Measurements from ENCODE around the gene CACNA1E.

CACNA1E gene

DNA sequence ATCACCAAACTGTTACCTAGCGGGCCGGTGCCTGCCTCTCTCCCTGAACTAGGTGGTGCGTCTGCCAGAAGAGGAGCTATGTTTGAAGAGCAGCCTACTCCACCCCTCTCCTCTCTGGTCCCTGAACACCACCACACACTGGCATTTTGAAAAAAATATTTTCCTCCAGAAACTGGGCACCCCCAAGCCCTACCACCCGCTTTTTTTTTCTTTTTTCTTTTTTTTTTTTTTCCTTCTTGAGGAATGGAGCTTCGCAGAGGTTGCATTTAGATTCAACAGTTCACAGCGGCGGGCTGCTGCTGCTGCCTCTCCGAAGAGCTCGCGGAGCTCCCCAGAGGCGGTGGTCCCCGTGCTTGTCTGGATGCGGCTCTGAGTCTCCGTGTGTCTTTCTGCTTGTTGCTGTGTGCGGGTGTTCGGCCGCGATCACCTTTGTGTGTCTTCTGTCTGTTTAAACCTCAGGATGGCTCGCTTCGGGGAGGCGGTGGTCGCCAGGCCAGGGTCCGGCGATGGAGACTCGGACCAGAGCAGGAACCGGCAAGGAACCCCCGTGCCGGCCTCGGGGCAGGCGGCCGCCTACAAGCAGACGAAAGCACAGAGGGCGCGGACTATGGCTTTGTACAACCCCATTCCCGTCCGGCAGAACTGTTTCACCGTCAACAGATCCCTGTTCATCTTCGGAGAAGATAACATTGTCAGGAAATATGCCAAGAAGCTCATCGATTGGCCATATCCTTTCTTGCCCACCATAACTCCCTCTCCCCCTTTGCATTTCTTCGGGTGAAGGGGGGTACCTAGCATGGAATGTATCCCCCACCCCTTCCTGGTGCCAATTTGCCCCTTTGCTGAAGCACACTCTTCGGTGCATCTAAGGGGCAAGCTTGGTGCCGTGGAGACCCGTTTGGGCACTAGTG, at the start of gene CACNA1E:
TSS of gene CACNA1E (plus strand) at position 233 of the 911 bp plus-strand sequence. CDS start at position 461, 228 bp downstream.
- no peak within 1 kb of the TSS for H3K4me3 ChIP-seq (ENCODE audit: low read depth, low read length)
- DNase-seq (ENCODE audit: low read depth): no peak

DNA sequence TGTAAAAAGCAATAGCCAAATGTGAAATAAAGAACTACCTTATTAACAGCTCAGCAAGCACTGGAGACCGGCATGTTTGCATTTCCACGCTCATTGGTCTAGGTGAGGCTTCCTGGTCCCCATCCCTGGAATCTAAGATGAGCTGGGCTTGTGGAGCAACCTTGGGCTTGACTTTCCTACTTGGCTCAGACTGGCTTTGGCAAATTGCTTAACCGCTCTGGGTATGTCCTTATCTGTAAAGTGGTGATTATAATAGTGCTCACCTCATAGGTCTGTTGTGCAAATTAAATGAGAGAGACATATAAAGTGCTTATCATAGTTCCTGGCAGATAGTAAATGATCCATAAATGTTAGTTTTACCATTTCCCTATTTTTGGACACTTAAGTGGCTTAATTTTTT, 49.4 kb upstream of the CACNA1E start:
- H3K4me3 ChIP-seq (ENCODE audit: low read depth, low read length): no peak overlapping the region
- TF ChIP-seq MYC (IDR thresholded peaks at IDR 0.05; ENCODE audit: low read depth, low read length): no peak
- TF ChIP-seq MAX (IDR thresholded peaks at IDR 0.05; ENCODE audit: low read depth, low read length): no peak
- no peak for TF ChIP-seq CTCF (IDR thresholded peaks at IDR 0.05; ENCODE audit: low read depth, low read length)
- TF ChIP-seq POLR2A (IDR thresholded peaks at IDR 0.05; ENCODE audit: extremely low read depth, insufficient read length): no peak
- DNase-seq (ENCODE audit: low read depth): no peak

More for the DNA sequence above, at the start of gene CACNA1E:
- TF ChIP-seq MAX (IDR thresholded peaks at IDR 0.05; ENCODE audit: low read depth, low read length) (no peak), CTCF (IDR thresholded peaks at IDR 0.05; ENCODE audit: low read depth, low read length) (no peak), POLR2A (IDR thresholded peaks at IDR 0.05; ENCODE audit: extremely low read depth, insufficient read length) (no peak), MYC (IDR thresholded peaks at IDR 0.05; ENCODE audit: low read depth, low read length) (no peak)

- no peak for TF ChIP-seq MYC (IDR thresholded peaks at IDR 0.05; ENCODE audit: low read depth, low read length)
- no peak for TF ChIP-seq POLR2A (IDR thresholded peaks at IDR 0.05; ENCODE audit: extremely low read depth, insufficient read length)
- TF ChIP-seq MAX (IDR thresholded peaks at IDR 0.05; ENCODE audit: low read depth, low read length): no peak
- TF ChIP-seq CTCF (IDR thresholded peaks at IDR 0.05; ENCODE audit: low read depth, low read length): no peak
- DNase-seq (ENCODE audit: low read depth): no peak
Observed at GRCh38 chr1:181438013-181438412, 45.3 kb upstream of the CACNA1E start.

GRCh38 chr1:181440510-181440909, 42.8 kb upstream of the CACNA1E start:
- TF ChIP-seq POLR2A (IDR thresholded peaks at IDR 0.05; ENCODE audit: extremely low read depth, insufficient read length) (no peak), CTCF (IDR thresholded peaks at IDR 0.05; ENCODE audit: low read depth, low read length) (no peak), MAX (IDR thresholded peaks at IDR 0.05; ENCODE audit: low read depth, low read length) (no peak), MYC (IDR thresholded peaks at IDR 0.05; ENCODE audit: low read depth, low read length) (no peak)
- no peak for DNase-seq (ENCODE audit: low read depth)
- no peak overlapping the region for H3K4me3 ChIP-seq (ENCODE audit: low read depth, low read length)

More at GRCh38 chr1:181438013-181438412, 45.3 kb upstream of the CACNA1E start:
- no peak overlapping the region for H3K4me3 ChIP-seq (ENCODE audit: low read depth, low read length)

GRCh38 chr1:181442181-181442525, 41.2 kb upstream of the CACNA1E start:
- no peak for DNase-seq (ENCODE audit: low read depth)
- H3K4me3 ChIP-seq (ENCODE audit: low read depth, low read length): no peak overlapping the region
- no peak for TF ChIP-seq CTCF (IDR thresholded peaks at IDR 0.05; ENCODE audit: low read depth, low read length)
